Hematopoietic multipotent progenitor cell (in vitro differentiated cells): ENCODE results near the gene PITX2. TPM values are rescaled to one million over a fixed set of nuclear protein-coding genes. Genes with fewer than 3 reads are reported as not detected.

Source experiments
- DNase-seq, 3 donors: peaks; one replicate each; pipeline ENCODE4 v3.0.0-alpha.2; 2011 to 2015; ENCODE audit warnings: low read depth in 2 of 3, low spot score in 2 of 3
- total RNA-seq: library from RNA; depleted of rRNA; stranded (reverse); fragments of >200 nt; gene quantifications from one replicate; pipeline ENCODE4 v1.2.3, GENCODE V29; 2012

The PITX2 gene
- not detected for total RNA-seq

DNA sequence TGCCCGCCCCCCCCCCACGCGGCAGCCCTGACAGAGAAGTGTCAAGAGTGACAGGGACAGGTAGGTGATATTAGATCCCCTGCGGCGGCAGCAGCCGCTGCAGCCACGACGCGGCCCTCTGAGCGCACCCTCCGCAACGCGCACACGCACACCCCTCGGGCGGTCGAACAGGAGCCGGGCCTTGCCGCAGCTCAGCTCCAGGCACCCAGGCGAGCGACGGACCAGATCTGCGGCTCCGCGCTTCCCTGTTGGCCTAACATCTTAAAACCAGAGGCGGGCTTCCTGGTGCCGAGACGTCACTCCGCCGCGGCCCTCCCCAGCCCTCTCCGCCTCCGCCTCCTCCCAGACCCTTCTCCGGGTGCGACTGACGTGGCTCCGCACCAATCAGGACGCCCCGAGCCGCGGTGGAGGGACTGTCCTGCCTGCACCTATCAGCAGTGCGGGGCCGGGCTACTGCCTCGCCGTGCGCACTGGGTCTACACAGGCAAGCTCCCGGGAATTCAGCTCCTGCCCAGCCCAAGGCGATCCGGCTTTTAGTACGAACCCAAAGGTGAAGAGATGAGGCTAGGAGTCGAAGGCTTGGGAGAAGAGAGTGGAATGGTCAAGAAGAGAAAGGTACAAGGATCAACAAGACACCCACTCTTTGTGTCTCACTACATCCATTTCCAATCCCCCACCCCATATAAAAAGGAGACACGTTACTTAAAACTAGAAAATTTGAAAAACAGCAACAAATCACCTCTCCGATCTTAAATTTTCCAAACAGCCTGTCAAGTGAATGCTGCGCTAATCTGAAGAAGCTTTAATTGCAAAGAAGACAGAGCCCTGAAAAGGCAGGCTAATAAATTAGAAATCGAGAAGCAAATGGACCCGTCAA, at the start of gene PITX2:
Gene PITX2, minus strand, starts transcription at position 237 of the 877 bp plus-strand sequence. CDS start 617 bp downstream, outside the sequence.
- DNase-seq, result peak in 2 of 3 donors; percentile 80

DNA sequence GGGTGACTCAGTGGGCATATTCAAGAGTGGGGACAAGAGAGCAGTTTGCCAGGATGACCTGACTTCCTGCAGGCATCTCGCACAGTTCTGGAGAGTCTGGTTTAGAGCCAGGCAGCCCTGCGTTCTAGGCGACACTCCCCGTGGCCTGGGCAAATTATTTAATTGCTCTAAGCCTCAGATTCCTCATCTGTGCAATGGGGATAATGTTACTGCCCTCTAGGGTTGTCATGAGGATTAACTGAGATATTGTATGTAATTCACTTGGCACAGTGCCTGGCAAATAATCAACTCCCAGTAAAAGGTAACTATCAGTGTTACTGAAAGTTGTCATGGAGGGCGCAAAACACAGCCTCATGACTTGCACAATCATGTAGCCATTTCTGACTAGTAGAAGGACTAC, 48.8 kb upstream of the PITX2 start:
- no peak for DNase-seq

DNA sequence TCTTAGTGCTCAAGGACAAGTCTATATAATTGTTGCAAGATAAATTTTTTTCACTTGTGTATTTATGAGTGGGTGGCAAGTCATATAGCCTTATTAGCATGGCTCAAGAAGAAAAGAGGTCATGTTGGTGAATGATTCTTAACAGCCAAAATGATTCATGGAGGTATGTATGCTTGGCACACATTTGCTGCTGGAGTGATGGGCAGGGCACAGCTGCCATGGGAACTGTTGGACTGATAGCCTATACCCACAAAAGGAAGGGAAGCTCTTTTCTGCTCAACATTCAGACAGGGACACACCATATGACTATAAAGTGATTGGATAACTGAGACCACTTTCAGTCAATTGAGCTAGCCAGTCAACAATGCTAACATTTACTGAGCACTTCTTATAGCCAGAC, 46.8 kb upstream of the PITX2 start:
- no peak for DNase-seq

DNA sequence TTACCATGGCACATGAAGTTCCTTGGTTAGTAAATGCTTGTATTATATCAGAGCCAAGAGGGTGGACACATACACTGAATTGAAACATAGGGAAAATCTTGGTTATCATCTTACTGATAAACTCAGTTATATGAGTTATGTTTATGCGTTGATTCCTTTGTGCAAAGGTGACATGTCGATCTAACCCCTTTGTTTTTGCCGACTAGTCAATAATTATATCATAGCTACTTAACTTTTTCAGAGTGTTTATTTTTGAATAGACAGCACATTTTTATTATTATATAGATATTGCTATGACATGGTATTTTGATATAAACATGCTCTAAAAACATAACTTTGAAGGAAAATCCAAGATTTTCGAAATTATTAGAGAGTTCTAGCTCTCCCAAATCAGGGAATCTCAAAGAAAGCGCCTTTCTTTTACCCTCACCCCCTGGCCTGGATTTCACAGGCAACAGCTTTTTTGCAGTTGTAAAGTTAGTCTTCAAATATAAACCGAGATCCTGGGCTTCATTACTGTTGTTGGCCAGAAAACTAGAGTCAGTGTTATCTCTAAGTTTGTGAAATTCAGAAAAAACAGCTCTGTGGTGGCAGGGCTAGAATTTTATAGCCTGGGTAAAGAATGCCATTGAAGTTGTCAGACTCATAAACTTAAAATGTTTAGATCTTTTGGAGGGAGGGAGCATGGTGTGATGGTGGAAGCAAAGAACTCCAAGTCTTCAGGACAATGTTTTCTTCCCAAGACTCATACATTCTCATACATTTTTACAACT, 45.8 kb upstream of the PITX2 start:
- DNase-seq, result no peak

DNA sequence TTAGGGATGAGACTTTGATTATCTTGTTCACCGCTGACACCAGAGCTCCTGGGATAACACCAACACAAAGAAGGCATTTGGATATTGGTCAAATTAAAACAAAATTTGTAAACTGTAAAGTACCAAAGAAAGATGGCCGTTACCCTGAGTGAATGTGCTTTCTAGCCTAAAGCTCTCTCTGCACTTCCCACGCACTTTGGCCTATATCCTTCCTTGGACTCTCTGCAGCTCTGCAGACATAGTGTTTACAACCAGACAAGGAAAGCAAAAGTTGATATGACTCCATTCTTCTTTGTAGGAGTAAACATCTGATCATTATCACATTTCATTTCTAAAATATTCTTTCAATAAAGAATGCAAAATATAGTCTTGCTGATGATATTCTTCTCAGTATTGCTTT, 44.8 kb upstream of the PITX2 start:
- no peak for DNase-seq

DNA sequence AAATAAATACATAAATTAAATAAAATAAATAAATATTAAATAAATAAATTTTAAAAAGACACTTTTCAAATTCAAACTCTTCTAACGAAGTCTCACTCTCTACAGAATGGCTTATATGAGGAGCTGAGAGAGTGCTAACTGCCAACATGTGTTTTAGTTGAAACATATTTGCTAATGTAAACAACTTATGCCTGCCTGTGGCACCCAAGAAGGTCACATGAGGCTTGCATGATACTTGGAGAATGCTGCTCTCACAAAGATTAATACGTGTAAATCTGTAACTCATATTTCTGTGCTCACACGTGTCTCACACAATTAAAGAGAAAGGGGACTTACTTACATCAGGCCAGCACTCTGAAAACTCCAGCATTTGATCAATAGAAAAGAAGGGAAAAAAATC, 43.2 kb upstream of the PITX2 start:
- DNase-seq, result no peak

DNA sequence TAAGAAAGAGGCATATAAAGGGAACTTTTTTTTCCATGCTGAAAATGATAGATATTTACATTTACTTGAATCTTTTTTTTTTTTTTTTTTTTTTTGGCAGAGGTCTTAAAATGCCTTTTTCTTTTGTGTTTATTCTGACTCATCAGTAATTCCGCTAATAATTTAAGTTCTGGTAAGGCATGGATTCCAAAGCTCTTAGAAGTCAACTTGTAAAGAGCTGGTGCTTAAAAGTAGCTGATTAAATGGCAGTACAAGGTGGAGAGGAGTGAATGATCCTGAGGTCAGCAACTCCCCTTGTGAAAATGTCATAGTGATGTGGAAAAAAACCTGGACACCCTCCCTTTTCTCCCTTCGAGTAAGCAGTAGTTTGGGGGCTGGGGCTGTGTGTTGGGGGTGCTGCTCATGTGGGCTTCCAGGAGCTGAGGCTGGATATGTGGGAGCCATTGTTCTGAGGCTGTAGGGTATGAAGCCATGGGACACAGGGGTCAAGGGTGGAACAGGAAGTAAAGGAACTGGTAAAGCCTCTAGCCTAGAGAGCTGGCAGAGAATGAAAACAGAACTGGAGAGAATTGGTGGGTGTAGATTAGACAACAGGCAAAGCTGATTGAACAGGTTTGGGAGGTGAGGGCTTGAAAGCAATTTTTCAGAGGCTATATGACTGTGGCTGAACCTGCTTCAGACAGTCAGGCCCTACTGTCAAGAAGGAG, 41.0 kb upstream of the PITX2 start:
- no peak for DNase-seq

DNA sequence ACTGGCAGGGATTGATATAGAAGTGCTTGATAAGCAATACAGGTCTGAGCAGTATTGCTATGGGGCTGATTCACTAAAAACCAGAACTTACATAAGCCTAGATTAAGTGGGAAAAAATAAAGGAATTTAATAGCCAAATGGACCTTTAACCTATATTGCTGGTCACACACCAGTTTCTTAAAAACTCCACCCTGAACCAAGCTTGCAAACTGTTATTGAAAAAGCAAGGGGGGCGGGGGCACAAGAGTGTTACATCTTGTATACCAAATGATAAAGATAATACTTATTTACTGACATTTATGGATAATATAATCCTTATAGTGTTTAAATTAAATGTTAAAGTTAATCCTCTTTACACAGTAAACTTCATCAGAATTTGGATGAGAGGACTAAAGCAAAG, 40.3 kb upstream of the PITX2 start:
- no peak for DNase-seq

DNA sequence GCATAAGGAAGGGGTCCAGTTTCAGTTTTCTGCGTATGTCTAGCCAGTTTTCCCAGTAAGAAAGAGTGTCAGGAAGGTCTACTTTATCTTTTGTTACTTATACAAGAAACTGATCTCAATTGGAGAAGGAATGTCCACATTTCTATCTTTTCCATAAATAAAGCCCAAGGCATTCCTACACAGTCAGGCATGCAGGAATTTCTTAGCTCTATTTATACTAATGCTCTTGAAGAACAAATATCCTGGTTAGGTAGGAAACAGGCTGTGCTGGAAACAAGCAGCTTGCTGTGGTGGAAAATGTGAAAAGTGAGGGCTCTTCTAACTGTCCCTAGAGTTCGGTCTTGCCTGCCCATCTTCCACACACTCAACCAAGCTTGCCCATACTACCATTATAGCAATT, 37.9 kb upstream of the PITX2 start:
- no peak for DNase-seq

DNA sequence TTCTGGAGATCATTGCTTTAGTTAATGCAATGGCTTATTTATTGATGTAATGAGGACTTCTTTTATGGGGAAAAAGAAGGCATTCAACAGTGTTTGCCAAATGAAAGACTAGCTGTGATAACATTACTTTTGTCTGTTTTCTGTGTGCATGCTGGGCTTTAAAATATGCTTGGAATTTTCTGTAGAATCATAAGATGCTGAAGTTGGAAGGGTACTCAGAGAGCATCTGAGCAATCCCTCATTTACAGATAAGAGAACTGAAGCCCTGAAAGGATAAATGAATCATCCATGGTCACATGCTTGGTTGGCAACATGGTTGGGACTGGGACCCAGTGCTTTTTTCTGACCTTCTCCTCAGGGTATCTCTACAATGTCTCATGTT, 31.4 kb upstream of the PITX2 start:
- no peak for DNase-seq

DNA sequence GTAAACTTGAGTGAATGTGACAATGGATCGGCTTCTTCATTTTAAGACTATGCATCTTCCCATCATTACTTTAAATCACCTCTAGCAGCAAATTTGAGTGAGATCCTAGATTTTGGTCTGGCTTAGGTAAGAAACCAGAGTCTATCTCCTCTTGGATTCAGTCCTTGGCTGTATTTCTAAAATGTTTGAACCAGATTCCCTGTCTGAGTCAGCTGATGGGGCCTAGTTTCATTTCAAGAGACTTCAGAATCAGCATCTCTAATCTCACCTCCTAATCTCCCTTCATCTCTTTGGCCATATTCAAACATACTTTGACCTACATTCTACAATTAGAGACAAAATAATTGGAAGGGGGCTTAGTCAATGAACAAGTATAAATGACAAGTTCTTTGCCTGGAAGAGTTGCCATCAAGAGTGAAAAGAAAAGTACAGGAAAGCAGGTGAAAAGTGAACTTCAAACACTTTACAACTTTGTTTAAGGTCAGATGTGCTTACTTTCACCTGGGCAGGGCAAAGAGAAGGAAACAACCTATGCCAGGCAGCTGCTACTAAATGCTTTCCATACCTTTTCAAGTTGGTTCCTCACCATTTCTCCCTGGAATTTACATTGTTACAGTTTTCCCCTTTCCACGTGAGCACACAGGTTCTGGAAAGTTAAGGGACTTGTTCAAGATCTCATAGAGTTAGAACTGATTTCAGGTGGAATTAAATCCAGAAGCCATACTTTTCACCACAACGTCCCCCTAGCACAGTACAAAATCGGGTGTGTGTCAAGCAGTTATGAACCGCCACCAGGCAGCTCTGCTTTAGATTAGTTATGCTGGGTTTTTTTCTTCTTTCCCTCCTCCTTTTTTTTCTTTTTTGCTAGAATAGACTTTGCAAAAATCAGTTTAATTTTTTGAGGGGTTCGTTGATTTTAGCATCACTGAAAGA, 30.7 kb upstream of the PITX2 start:
- DNase-seq, result no peak

DNA sequence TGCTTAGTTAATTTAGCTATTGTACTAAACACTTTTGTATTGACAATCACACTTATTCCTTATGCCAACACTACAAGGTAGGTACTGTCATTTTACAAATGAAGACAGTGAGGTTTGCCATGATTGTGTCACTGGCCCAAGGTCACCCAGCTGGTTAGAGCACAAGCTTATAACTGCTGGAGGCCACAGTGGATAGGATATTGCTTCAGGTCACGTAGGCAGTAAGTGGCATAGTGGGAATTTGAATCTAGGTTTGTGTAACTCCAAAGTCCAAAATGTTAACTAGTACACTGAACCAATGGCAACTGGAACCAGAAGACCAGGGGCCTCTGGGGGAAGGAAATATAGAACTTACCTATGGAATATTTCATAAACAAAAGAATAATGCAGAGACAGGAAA, 21.1 kb upstream of the PITX2 start:
- no peak for DNase-seq

DNA sequence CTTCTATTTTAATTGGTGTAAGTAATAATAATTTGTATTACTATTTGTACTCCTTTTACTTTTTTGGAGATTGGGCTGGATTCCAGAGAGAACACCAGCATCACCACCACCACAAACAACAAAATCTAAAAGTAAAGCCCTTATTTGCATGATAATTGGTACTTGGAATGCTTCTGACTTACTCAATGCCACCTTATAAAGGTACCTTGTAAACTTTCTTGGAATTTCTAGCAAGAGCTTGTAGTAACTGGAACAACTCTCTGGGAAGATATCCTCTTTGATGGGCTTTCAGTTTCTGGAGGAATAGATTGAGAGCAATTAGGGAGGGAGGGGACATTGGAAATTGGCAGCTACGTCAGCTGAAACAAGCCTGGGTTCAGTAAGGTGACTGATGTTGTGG, 20.2 kb upstream of the PITX2 start:
- DNase-seq, result no peak

DNA sequence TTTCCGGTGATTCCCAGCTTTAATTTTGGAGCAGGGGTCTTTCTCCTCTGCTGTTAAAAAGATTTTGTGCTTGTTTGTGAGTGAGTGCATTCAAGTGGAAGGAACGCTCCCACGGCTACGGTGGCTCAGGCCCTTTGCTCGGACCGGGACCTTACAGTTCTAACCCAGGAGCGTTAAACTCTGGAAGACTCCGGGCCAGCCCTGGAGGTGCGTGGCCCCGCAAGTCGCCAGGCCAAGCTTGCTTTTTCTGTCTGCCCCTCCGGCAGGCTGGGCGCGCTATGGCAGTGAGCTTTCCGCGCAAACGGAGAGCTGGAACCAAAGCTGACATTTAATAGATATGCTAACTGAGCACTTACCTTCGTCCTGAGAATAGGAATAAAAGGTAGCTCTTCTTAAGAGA, 18.3 kb upstream of the PITX2 start:
- DNase-seq, result no peak

DNA sequence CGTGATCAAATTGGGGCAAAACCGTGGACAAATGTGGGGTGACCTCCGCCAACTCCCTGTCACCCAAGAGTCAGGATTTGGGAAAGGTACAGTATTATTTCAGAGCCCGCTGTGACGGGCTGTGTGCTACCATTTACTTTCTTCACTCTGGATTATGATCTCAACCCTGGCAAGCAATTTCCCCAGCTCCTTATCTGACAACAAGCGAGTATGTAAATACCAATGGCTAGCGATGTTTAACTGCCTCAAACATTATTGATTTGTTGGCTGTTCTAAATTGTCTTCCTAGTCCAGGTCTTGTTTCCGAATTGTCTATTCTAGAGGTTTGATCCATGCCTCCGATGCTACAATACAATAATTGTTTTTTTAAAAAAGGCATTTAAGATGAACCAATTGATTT, 17.7 kb upstream of the PITX2 start:
- DNase-seq, result peak in 1 of 3 donors; percentile 9

DNA sequence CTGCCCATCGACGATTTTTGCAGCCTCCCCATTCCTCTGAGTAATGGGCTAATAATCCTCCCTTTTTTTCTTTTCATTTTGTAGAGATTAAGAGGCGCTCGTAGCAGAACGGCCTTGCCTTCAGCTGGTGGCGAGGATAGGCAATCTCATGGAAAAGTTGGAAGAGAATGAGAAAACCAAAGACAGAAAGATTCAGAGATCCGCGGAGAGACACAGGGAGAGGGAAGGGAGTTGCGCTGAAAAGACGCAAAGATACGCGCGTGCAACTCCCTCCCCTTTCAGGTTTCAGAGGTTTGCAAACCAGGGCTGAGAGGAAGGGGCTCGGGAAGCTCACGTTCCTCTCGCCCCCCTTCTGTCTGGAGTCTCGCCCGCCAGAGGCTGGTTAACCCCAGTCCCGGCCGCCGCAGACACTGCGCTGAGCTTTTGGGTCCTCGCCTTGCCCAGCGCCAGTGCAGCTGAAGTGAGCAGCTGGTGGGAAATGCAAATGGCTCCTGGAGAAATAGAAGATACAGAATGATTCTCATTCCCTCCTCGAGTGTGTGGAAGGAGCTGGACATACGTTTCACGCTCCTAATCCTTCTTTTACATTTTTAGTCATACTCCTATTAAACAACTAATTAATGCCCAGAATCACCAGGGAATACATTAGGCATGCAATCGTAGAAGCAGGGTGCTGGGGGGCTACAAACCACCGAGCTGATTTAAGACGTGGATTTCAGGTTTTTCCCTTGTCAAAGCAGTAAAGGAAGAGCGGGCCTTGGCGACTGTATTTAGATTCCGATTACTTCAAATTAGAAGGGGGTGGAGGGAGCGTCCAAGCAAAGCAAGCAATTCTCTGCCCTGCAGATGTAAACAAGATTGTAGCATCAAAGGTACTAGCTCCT, 16.6 kb upstream of the PITX2 start:
- DNase-seq, result peak in 2 of 3 donors; percentile 4 to 9

DNA sequence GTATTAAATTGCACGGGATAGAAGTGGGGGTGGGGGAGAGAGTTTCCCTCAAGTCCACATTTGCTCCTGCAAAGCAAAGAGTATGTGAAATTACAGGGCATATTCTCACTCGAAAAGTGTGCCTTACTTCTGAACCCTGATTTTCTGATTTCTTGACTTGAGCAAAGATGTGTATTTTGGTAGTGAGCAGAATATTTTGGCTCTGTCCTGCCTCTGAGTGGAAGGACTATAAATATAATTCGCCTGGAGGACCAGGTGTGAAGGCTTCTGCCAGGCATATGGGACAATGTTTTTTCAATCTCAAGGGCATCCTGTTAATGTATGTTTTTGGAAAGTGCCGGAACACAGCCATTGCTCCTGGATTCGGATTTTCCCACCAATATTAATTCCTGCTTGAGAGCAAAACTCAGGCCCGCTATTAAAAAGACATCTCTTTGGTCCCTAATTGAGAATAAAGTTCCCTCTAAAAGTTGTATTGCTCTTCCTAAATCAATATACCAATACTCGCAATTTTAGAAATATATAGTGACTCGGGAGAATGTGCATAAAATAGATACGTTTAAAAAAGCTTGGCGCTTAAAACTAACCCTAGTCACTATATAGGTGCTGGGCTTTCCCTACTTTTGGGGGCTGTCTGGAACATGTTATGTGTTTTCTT, 15.3 kb upstream of the PITX2 start:
- DNase-seq, result peak in 2 of 3 donors; percentile 3

DNA sequence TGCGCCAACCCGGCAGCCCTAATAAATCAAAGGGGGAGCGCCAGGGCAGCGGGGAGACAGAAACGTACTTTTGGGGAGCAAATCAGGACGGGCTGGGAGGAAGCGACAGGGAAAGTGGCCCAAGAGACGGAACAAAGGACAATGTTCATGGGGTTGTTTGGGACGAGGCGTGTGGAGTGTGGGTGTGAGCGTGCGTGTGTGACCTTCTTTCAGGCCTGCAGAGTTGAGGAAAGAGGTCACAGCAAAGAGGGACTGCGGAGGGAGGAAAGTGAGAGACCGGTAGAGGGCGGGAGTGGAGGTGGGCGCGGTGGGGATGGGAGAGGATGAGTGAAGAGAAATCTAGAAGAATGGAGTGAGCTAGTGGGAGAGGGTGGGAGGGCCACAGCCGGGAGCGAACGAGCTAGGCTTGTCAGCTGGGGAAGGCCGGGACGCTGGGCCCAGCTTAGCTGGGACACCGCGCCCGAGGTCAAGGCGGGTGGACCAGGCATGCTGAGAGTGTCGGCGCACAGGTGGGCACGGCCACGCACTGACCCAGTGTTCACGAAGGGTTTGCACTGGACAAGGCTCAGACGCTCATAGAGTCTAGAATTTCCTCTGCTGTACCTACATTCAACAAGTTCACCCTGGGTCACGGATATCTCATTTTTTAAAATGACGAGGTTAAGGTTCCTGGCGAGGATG, 14.7 kb upstream of the PITX2 start:
- DNase-seq, result peak in 2 of 3 donors; percentile 4 to 14
